ENCODE results near the gene KRTAP21-1. TPM values are rescaled to one million over a fixed set of nuclear protein-coding genes. Genes with fewer than 3 reads are reported as not detected.
"Not testable (repeated sequence)": the region's sequence is repeated elsewhere in the genome, so short reads cannot be mapped to it uniquely, and the experiment has no call there.

KRTAP21-1 gene
- not detected for total RNA-seq (ENCODE audit: unreplicated experiment)
- long read RNA-seq: 0 reads

DNA sequence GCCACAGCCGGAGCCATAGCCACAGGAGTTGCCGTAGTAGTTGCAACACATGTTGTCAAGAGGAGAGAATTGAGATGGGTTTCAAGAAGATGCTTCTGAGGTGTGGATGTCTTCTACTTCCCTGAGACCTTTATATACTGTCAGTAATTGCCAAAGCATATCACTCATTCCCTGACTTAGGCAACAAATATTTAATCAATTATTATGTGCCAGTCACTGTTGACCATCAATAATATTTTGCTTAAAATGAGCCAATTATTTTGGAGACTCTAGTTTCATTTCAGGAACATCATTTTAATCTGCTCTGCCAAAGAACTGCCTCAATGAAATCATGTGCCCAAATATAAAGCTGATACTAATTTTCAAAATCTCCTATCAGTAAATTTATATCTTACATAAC is at the start of gene KRTAP21-1:
KRTAP21-1 (minus strand) TSS at position 101 of the 400 bp plus-strand sequence; CDS start at position 51, 50 bp downstream.
- DNase-seq (ENCODE audit: low spot score); H3K9me3 Mint-ChIP-seq (ENCODE audit: unreplicated experiment); H3K36me3 Mint-ChIP-seq (ENCODE audit: low read depth, unreplicated experiment); H3K27me3 Mint-ChIP-seq (ENCODE audit: unreplicated experiment); H3K4me3 Mint-ChIP-seq (ENCODE audit: unreplicated experiment); H3K27ac Mint-ChIP-seq (ENCODE audit: unreplicated experiment); H3K4me1 Mint-ChIP-seq (ENCODE audit: unreplicated experiment): not testable (repeated sequence)

DNA sequence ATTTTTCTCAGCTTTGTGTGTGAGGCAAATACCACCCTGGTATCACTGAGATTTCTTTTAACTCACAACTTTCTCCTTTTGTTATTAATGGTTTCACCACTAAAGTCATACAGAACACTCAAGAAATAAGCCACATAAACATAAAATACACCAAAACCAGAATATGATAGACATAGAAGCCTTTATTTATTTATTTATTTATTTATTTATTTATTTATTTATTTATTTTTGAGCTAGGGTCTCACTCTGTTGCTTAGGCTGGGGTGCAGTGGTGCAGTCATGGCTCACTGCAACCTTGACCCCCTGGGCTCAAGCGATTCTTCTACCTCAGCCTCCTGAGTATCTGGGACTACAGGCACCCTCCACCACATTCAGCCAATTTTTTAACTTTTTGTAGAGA is 45.4 kb upstream of the KRTAP21-1 start:
- H3K4me3 Mint-ChIP-seq (ENCODE audit: unreplicated experiment): no peak overlapping the region
- no peaks in the 10 kb centered on the region for H3K4me1 Mint-ChIP-seq (ENCODE audit: unreplicated experiment)
- H3K9me3 Mint-ChIP-seq (ENCODE audit: unreplicated experiment): no peaks in the 10 kb centered on the region
- no peak overlapping the region for H3K27ac Mint-ChIP-seq (ENCODE audit: unreplicated experiment)
- no peak for DNase-seq (ENCODE audit: low spot score)
- H3K27me3 Mint-ChIP-seq (ENCODE audit: unreplicated experiment): peaks cover 1% of the 10 kb centered on the region
- H3K36me3 Mint-ChIP-seq (ENCODE audit: low read depth, unreplicated experiment): no peaks in the 10 kb centered on the region
- TF ChIP-seq, protein P1, sequence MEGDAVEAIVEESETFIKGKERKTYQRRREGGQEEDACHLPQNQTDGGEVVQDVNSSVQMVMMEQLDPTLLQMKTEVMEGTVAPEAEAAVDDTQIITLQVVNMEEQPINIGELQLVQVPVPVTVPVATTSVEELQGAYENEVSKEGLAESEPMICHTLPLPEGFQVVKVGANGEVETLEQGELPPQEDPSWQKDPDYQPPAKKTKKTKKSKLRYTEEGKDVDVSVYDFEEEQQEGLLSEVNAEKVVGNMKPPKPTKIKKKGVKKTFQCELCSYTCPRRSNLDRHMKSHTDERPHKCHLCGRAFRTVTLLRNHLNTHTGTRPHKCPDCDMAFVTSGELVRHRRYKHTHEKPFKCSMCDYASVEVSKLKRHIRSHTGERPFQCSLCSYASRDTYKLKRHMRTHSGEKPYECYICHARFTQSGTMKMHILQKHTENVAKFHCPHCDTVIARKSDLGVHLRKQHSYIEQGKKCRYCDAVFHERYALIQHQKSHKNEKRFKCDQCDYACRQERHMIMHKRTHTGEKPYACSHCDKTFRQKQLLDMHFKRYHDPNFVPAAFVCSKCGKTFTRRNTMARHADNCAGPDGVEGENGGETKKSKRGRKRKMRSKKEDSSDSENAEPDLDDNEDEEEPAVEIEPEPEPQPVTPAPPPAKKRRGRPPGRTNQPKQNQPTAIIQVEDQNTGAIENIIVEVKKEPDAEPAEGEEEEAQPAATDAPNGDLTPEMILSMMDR (IDR thresholded peaks at IDR 0.05; ENCODE audit: unreplicated experiment): no peak

DNA sequence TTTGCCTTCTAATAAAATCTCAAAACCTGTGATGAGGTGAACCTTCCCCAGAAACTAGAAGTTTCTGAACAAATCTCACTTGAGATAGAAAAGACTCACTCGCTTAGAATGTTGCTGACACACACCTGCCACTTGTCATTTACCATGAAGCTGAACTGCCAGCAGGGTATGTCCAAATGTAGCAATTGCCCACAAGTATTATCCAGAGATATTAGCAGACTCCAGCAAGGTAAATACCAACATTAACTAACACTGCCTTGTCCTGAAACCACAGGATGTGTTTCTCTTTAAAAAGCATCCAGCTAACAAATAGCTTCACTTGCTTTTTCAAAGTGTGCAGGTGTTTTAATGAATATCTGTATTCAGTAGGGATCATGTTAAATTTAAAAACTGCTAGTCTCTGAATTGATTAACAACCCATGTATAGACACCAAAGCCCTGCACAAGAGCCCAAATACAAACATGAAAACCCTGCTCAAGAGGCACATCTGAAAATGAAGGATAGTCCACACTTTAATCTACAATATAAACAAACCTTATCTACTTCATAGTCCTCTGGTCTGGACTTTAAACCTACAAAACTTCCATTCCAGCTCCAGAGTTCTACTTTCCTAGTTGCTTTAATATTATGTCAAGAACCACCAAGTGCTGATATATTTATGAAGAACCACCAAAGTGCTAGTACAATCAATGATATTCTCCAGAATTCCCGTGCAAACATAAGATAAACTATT is 38.5 kb upstream of the KRTAP21-1 start:
- Mint-ChIP-seq H3K4me3 (ENCODE audit: unreplicated experiment) (no peak overlapping the region), H3K9me3 (ENCODE audit: unreplicated experiment) (no peaks in the 10 kb centered on the region), H3K27ac (ENCODE audit: unreplicated experiment) (no peak overlapping the region), H3K36me3 (ENCODE audit: low read depth, unreplicated experiment) (no peaks in the 10 kb centered on the region), H3K27me3 (ENCODE audit: unreplicated experiment) (peaks cover 1% of the 10 kb centered on the region), H3K4me1 (ENCODE audit: unreplicated experiment) (no peaks in the 10 kb centered on the region)
- DNase-seq (ENCODE audit: low spot score): no peak
- TF ChIP-seq, protein P1 (IDR thresholded peaks at IDR 0.05; ENCODE audit: unreplicated experiment): no peak

DNA sequence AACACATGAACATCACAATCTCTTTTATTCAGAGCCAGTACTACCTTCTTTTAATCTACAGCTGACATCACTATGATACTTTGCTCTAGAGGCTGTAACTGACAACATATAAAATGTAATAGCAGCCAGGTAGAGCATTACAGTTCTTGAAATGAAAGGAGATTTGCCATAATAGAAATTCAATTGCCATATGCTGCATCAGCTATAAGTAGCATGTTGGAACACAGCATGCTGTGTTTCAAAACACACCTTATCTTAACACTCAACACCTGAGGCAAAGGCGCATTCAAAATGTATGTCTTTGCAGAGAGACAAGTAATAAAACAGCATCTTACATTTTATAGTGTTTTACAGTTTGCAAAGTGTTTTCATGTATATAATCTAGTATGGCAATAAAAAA is 24.0 kb upstream of the KRTAP21-1 start:
- Mint-ChIP-seq H3K36me3 (ENCODE audit: low read depth, unreplicated experiment) (no peaks in the 10 kb centered on the region), H3K27me3 (ENCODE audit: unreplicated experiment) (peaks cover 3% of the 10 kb centered on the region), H3K4me3 (ENCODE audit: unreplicated experiment) (no peak overlapping the region), H3K27ac (ENCODE audit: unreplicated experiment) (no peak overlapping the region), H3K4me1 (ENCODE audit: unreplicated experiment) (no peaks in the 10 kb centered on the region), H3K9me3 (ENCODE audit: unreplicated experiment) (no peaks in the 10 kb centered on the region)
- TF ChIP-seq, protein P1 (IDR thresholded peaks at IDR 0.05; ENCODE audit: unreplicated experiment): no peak
- DNase-seq (ENCODE audit: low spot score): no peak

DNA sequence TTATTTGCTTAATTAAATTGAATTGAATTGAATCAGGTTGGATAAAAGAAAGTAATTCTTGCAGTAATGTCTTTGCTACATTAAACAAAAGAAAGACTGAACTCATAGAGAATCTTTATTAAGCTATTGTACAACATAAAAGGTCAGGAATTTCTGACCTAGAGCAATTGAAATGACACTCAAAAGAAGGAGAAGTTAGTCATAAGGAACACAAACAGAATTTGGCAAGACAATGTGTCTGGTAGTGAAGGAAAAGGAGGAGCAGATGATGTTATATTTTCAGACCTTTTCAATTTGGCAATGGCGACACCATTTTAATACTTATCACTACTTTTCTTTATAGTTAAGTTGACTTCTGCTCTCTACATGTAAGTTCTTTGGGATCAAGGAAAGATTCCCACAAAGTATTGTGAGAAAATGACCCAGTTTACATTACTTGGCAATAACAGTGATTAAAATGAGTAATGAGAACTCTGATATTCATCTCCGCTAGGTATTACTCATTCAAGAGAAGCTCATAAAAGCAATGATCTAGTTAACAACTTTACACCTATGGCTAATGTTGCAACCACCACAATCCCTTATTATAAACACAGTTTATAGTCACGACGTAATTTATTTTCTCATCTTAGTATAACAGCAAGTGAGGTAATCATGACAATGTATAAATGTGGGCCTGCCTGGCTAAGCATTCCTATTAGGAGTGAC is 14.7 kb upstream of the KRTAP21-1 start:
- no peaks in the 10 kb centered on the region for H3K36me3 Mint-ChIP-seq (ENCODE audit: low read depth, unreplicated experiment)
- H3K27me3 Mint-ChIP-seq (ENCODE audit: unreplicated experiment): peaks cover 1% of the 10 kb centered on the region
- H3K9me3 Mint-ChIP-seq (ENCODE audit: unreplicated experiment): no peaks in the 10 kb centered on the region
- no peaks in the 10 kb centered on the region for H3K4me1 Mint-ChIP-seq (ENCODE audit: unreplicated experiment)
- no peak overlapping the region for H3K27ac Mint-ChIP-seq (ENCODE audit: unreplicated experiment)
- H3K4me3 Mint-ChIP-seq (ENCODE audit: unreplicated experiment): no peak overlapping the region
- TF ChIP-seq, protein P1 (IDR thresholded peaks at IDR 0.05; ENCODE audit: unreplicated experiment): no peak
- DNase-seq (ENCODE audit: low spot score): no peak

All from endothelial cell (in vitro differentiated cells).